OCI-LY7 (cell line): Measurements from ENCODE around the gene ITPRIP. TPM values are rescaled to one million over a fixed set of nuclear protein-coding genes. Genes with fewer than 3 reads are reported as not detected.

Experiments used
- BruUV-seq: library from RNA; stranded (reverse); fragments of 400-500 nt; replicated peaks from 2 replicates; lab custom pipeline; 2021; lab: Mats Ljungman, UMichigan
- CTCF ChIA-PET: fragments of 300-600 bp; sonication (Branson Sonifier 250); formaldehyde crosslinking; loops from one replicate; lab custom pipeline; 2022; ENCODE audit warnings: antibody characterized with exemption; ENCODE audit not compliant: unreplicated experiment; lab: Charles Lee
- POLR2A ChIA-PET: fragments of 300-600 bp; sonication (Branson Sonifier 250); formaldehyde crosslinking; loops from one replicate; lab custom pipeline; 2022; ENCODE audit warnings: antibody characterized with exemption; lab: Charles Lee
- DNase-seq: peaks from one replicate; pipeline ENCODE4 v3.0.0-alpha.2; 2015; ENCODE audit warnings: low spot score
- H2AFZ ChIP-seq: fragments of 200-600 bp; sonication (generic), shearing (Covaris generic); 2 replicates; pipeline ENCODE4 v1.6.1; 2014; ENCODE audit warnings: mild to moderate bottlenecking, antibody characterized with exemption, low read length, moderate library complexity
- H3K27ac ChIP-seq: fragments of 200-600 bp; sonication (generic); 2 replicates; pipeline ENCODE4 v1.5.1; 2014; ENCODE audit warnings: mixed run types, low read depth, mild to moderate bottlenecking, moderate library complexity, low read length, inconsistent platforms; ENCODE audit not compliant: poor library complexity, severe bottlenecking
- H3K36me3 ChIP-seq: fragments of 200-600 bp; sonication (generic); 2 replicates; pipeline ENCODE4 v1.6.1; 2014; ENCODE audit warnings: mild to moderate bottlenecking, antibody characterized with exemption, low read length, moderate library complexity, mixed read lengths; ENCODE audit not compliant: insufficient read depth
- H3K4me1 ChIP-seq: fragments of 200-600 bp; sonication (generic); 2 replicates; pipeline ENCODE4 v1.5.1; 2014; ENCODE audit warnings: mild to moderate bottlenecking, low read length; ENCODE audit not compliant: insufficient read depth, poor library complexity, severe bottlenecking
- H3K4me2 ChIP-seq: fragments of 200-600 bp; sonication (generic); 2 replicates; pipeline ENCODE4 v1.6.1; 2014; ENCODE audit warnings: mild to moderate bottlenecking, low read length
- H3K4me3 ChIP-seq: fragments of 200-600 bp; sonication (generic); 2 replicates; pipeline ENCODE4 v1.5.1; 2014; ENCODE audit warnings: mild to moderate bottlenecking, low read depth, low read length; ENCODE audit not compliant: poor library complexity, severe bottlenecking
- H3K79me2 ChIP-seq: fragments of 200-600 bp; sonication (generic); 2 replicates; pipeline ENCODE4 v1.6.1; 2016; ENCODE audit warnings: low read depth, mild to moderate bottlenecking, low read length, moderate library complexity, mixed read lengths; ENCODE audit not compliant: insufficient read depth
- H3K9me2 ChIP-seq: fragments of 200-600 bp; sonication (generic); 2 replicates; pipeline ENCODE4 v1.6.1; 2016; ENCODE audit warnings: mild to moderate bottlenecking, low read length, mixed read lengths; ENCODE audit not compliant: insufficient read depth
- H3K9me3 ChIP-seq: fragments of 200-600 bp; sonication (generic); 2 replicates; pipeline ENCODE4 v1.6.1; 2014; ENCODE audit warnings: mild to moderate bottlenecking, mixed run types, low read length, mixed read lengths
- H4K20me1 ChIP-seq: fragments of 200-600 bp; sonication (generic); 2 replicates; pipeline ENCODE4 v1.6.1; 2014; ENCODE audit warnings: mild to moderate bottlenecking, antibody characterized with exemption, low read length, moderate library complexity, mixed read lengths; ENCODE audit not compliant: insufficient read depth
- EZH2phosphoT487 ChIP-seq: fragments of 200-600 bp; sonication (generic); IDR thresholded peaks from 2 replicates; pipeline ENCODE4 v1.6.1; 2018; ENCODE audit warnings: low read depth, borderline replicate concordance, mild to moderate bottlenecking, mixed run types, antibody characterized with exemption, low read length, moderate library complexity, mixed read lengths
- intact Hi-C: fragments of 100-400 bp; cut with micrococcal nuclease; formaldehyde crosslinking; loops from one replicate; pipeline ENCODE4 v1.10.0; 2022; ENCODE audit not compliant: unreplicated experiment
- total RNA-seq, 2 experiments: library from RNA; depleted of rRNA in 1 of 2; stranded (reverse); fragments of >200 nt in 1 of 2; shearing (Covaris generic) in 1 of 2; gene quantifications; 2 replicates each; pipeline ENCODE4 v1.2.3, GENCODE V29; 2014 to 2022
- TF ChIP-seq, protein P1 (sequence below): fragments of 200-600 bp; sonication (generic); conservative IDR thresholded peaks from 2 replicates; pipeline ENCODE4 v1.5.1; 2014; ENCODE audit warnings: mild to moderate bottlenecking, antibody characterized with exemption, low read length, moderate library complexity, mixed read lengths

ITPRIP gene
- total RNA-seq, 2 experiments from 2014 or later = 6.0 to 18.0 TPM

DNA sequence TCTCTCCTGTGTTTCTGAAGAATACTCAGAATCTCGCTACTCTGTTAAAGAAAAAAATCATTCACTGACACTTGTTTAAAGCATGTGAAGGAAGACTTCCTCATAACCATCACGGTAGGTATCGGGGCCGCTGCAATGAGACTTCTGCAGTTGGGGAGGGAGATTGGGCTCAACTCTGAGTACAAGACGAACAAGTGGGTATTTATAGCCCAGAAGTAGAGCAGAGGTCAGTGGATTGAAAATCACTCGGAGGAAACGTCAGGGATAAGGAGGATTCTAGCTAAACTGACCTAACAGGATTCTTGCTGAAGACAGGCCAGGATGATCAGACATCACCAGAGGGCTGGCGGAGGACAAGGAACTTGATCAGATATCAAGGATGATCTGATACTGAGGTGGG, 33.3 kb downstream of the ITPRIP start:
- ChIA-PET CTCF (interaction anchor here (0.6 to 3.8 kb wide), 6 partner anchors 9 to 46 kb away, joined by 3 to 28 read pairs (median 4); no protein-coding TSS in a partner anchor), POLR2A (interaction anchor here (1.3 to 3.0 kb wide), 4 partner anchors 13 to 34 kb away, joined by 4 to 16 read pairs (median 7); partner anchors contain the start of gene ITPRIP)
- Histone ChIP-seq H3K4me1 (peaks cover 19% of the 10 kb centered on the region), H3K4me3 (no peak overlapping the region), H3K9me2 (no peaks in the 10 kb centered on the region), H3K27ac (no peak overlapping the region), H3K79me2 (no peaks in the 10 kb centered on the region), H2AFZ (no peak overlapping the region), H3K4me2 (no peak overlapping the region), H3K9me3 (no peaks in the 10 kb centered on the region), H4K20me1 (no peaks in the 10 kb centered on the region), H3K36me3 (peaks cover 6% of the 10 kb centered on the region; the same call in 1 of the 2 replicates)
- intact Hi-C loops = loop anchor here (1.0 kb wide), 2 partner anchors 32 to 45 kb away; no protein-coding TSS in a partner anchor
- no peak for TF ChIP-seq EZH2phosphoT487
- TF ChIP-seq, protein P1, sequence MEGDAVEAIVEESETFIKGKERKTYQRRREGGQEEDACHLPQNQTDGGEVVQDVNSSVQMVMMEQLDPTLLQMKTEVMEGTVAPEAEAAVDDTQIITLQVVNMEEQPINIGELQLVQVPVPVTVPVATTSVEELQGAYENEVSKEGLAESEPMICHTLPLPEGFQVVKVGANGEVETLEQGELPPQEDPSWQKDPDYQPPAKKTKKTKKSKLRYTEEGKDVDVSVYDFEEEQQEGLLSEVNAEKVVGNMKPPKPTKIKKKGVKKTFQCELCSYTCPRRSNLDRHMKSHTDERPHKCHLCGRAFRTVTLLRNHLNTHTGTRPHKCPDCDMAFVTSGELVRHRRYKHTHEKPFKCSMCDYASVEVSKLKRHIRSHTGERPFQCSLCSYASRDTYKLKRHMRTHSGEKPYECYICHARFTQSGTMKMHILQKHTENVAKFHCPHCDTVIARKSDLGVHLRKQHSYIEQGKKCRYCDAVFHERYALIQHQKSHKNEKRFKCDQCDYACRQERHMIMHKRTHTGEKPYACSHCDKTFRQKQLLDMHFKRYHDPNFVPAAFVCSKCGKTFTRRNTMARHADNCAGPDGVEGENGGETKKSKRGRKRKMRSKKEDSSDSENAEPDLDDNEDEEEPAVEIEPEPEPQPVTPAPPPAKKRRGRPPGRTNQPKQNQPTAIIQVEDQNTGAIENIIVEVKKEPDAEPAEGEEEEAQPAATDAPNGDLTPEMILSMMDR = no peak
- no TSS peak for BruUV-seq
- DNase-seq = no peak

DNA sequence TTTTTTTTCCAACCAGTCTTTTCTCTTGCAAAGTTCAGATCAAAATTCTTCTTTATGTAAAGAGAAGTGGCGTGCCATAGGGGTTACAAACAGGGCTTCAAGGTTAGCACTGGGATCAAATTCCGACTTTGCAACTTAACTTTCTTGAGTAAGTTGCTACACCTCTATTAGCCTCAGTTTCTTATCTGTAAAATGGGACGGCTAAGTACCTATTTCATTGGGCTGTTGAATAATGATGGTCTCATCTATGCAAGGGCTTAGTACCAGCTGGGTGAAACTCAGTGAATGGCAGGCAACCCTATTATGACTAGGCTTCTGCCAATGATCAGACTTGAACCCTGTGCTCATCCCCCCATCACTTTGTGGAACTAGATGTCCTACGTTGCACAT, 33.9 kb downstream of the ITPRIP start:
- Histone ChIP-seq H3K27ac (no peak overlapping the region), H3K4me2 (no peak overlapping the region), H3K9me2 (no peaks in the 10 kb centered on the region), H3K4me1 (peaks cover 19% of the 10 kb centered on the region), H3K36me3 (no peaks in the 10 kb centered on the region), H3K9me3 (no peaks in the 10 kb centered on the region), H3K79me2 (no peaks in the 10 kb centered on the region), H4K20me1 (no peaks in the 10 kb centered on the region), H2AFZ (no peak overlapping the region), H3K4me3 (no peak overlapping the region)
- CTCF ChIA-PET = interaction anchor here (0.6 to 3.8 kb wide), 3 partner anchors 13 to 46 kb away, joined by 3 to 28 read pairs (median 5); no protein-coding TSS in a partner anchor
- TF ChIP-seq EZH2phosphoT487 = no peak
- TF ChIP-seq, protein P1 = no peak
- no peak for DNase-seq
- POLR2A ChIA-PET = interaction anchor here (1.3 kb wide), 1 partner anchor 34 kb away, joined by 6 read pairs; the partner anchor contains the start of gene ITPRIP
- intact Hi-C loops = no loop called here
- BruUV-seq = no TSS peak
